MM.1S (cell line): Measurements from ENCODE around the gene VWC2.

Experiments
- EZH2phosphoT487 ChIP-seq: fragments of 300-600 bp; sonication (generic); IDR thresholded peaks from 2 replicates; pipeline ENCODE4 v1.6.1; 2018; ENCODE audit warnings: antibody characterized with exemption, low read length
- TF ChIP-seq, protein P1 (sequence below): fragments of 300-600 bp; sonication (generic); IDR thresholded peaks from 2 replicates; pipeline ENCODE4 v1.5.1; 2016; ENCODE audit warnings: antibody characterized with exemption, low read length, mixed read lengths

DNA sequence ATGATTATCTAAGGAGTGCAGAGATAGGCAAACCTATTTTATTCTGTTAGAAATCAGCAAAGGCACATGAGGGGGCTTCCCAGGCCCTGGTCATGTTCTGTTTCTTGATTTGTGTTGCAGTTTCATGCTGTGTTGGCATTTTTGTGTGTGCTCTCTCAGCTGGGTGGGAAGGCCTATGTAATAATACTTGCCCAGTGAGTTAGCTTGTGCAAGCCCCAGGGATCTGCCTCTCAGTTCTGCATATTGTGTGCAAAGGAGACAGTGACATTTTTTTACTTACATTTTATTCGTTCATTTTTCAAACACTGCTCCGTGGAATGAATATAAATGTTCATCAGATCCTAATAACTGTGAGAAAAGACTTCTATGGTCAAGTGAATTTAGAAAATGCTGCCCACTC is 119.0 kb downstream of the VWC2 start:
- TF ChIP-seq, protein P1, sequence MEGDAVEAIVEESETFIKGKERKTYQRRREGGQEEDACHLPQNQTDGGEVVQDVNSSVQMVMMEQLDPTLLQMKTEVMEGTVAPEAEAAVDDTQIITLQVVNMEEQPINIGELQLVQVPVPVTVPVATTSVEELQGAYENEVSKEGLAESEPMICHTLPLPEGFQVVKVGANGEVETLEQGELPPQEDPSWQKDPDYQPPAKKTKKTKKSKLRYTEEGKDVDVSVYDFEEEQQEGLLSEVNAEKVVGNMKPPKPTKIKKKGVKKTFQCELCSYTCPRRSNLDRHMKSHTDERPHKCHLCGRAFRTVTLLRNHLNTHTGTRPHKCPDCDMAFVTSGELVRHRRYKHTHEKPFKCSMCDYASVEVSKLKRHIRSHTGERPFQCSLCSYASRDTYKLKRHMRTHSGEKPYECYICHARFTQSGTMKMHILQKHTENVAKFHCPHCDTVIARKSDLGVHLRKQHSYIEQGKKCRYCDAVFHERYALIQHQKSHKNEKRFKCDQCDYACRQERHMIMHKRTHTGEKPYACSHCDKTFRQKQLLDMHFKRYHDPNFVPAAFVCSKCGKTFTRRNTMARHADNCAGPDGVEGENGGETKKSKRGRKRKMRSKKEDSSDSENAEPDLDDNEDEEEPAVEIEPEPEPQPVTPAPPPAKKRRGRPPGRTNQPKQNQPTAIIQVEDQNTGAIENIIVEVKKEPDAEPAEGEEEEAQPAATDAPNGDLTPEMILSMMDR: no peak
- no peak for TF ChIP-seq EZH2phosphoT487
